Measurements from ENCODE around the gene MC5R. TPM values are rescaled to one million over a fixed set of nuclear protein-coding genes. Genes with fewer than 3 reads are reported as not detected.

Gene MC5R
- total RNA-seq, result not detected in 2 replicates

GRCh38 chr18:13823707-13824395 lies at the start of gene MC5R:
TSS of gene MC5R (plus strand) at chr18:13824149. CDS start at chr18:13825766, 1,617 bp downstream.
- Histone ChIP-seq H3K4me3 (ENCODE audit: low read depth, low read length) (peak within 1 kb of the TSS; percentile 26), H3K36me3 (ENCODE audit: control insufficient read depth, insufficient read depth, low read length) (no peaks in the 10 kb centered on the region), H3K27me3 (ENCODE audit: control insufficient read depth, insufficient read depth, low read length) (peaks cover 9% of the 10 kb centered on the region)
- no peak for DNase-seq (ENCODE audit: low read depth)
- TF ChIP-seq, protein P1, sequence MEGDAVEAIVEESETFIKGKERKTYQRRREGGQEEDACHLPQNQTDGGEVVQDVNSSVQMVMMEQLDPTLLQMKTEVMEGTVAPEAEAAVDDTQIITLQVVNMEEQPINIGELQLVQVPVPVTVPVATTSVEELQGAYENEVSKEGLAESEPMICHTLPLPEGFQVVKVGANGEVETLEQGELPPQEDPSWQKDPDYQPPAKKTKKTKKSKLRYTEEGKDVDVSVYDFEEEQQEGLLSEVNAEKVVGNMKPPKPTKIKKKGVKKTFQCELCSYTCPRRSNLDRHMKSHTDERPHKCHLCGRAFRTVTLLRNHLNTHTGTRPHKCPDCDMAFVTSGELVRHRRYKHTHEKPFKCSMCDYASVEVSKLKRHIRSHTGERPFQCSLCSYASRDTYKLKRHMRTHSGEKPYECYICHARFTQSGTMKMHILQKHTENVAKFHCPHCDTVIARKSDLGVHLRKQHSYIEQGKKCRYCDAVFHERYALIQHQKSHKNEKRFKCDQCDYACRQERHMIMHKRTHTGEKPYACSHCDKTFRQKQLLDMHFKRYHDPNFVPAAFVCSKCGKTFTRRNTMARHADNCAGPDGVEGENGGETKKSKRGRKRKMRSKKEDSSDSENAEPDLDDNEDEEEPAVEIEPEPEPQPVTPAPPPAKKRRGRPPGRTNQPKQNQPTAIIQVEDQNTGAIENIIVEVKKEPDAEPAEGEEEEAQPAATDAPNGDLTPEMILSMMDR (IDR thresholded peaks at IDR 0.05; ENCODE audit: insufficient read depth, low read length, poor library complexity, severe bottlenecking), result peak; percentile 62

DNA sequence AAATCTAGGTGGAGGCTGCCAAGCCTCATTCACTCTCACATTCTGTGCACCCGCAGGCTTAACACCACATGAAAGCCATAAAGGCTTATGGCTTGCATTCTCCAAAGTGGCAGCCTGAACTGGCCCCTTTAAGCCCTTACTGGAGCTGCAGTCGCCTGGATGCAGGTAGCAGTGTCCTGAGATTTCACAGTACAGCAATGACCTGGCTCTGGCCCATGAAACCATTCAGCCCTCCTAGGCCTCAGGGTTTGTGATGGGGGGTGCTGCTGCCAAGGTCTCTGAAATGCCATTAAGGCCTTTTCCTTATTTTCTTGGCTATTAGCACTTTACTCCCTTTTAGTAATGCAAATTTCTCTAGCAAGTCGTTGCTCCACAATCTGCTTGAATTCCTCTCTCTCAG lies 48.9 kb upstream of the MC5R start:
- no peaks in the 10 kb centered on the region for H3K36me3 ChIP-seq (ENCODE audit: control insufficient read depth, insufficient read depth, low read length)
- TF ChIP-seq, protein P1 (IDR thresholded peaks at IDR 0.05; ENCODE audit: insufficient read depth, low read length, poor library complexity, severe bottlenecking), result no peak
- H3K4me3 ChIP-seq (ENCODE audit: low read depth, low read length), result no peak overlapping the region
- no peaks in the 10 kb centered on the region for H3K27me3 ChIP-seq (ENCODE audit: control insufficient read depth, insufficient read depth, low read length)
- no peak for DNase-seq (ENCODE audit: low read depth)

DNA sequence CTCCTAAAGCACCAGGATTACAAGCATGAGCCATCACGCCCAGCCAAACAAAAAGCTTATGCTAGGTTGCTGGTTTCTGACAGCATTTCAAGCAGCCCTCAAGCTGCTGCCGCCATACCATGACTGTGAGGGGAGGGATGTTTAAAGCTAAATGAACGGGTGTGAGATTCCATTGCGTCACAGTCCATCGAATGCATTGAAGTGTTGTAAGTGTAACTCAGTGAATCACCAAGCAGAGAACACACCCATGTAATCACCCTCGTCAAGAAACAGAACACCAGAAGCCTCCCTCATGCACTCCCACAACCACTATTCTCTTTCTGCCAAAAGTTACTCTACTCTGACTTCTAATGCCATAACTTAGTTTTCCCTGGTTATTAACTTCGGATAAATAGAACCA lies 32.8 kb upstream of the MC5R start:
- Histone ChIP-seq H3K36me3 (ENCODE audit: control insufficient read depth, insufficient read depth, low read length) (no peaks in the 10 kb centered on the region), H3K27me3 (ENCODE audit: control insufficient read depth, insufficient read depth, low read length) (no peaks in the 10 kb centered on the region), H3K4me3 (ENCODE audit: low read depth, low read length) (no peak overlapping the region)
- TF ChIP-seq, protein P1 (IDR thresholded peaks at IDR 0.05; ENCODE audit: insufficient read depth, low read length, poor library complexity, severe bottlenecking), result no peak
- no peak for DNase-seq (ENCODE audit: low read depth)

- TF ChIP-seq, protein P1 (IDR thresholded peaks at IDR 0.05; ENCODE audit: insufficient read depth, low read length, poor library complexity, severe bottlenecking), result no peak
- H3K4me3 ChIP-seq (ENCODE audit: low read depth, low read length), result no peak overlapping the region
- no peaks in the 10 kb centered on the region for H3K27me3 ChIP-seq (ENCODE audit: control insufficient read depth, insufficient read depth, low read length)
- H3K36me3 ChIP-seq (ENCODE audit: control insufficient read depth, insufficient read depth, low read length), result no peaks in the 10 kb centered on the region
- no peak for DNase-seq (ENCODE audit: low read depth)
These were observed 30.1 kb upstream of the MC5R start for GRCh38 chr18:13793819-13794218.

GRCh38 chr18:13796515-13796914 lies 27.4 kb upstream of the MC5R start:
- TF ChIP-seq, protein P1 (IDR thresholded peaks at IDR 0.05; ENCODE audit: insufficient read depth, low read length, poor library complexity, severe bottlenecking), result no peak
- no peaks in the 10 kb centered on the region for H3K36me3 ChIP-seq (ENCODE audit: control insufficient read depth, insufficient read depth, low read length)
- no peak for DNase-seq (ENCODE audit: low read depth)
- H3K27me3 ChIP-seq (ENCODE audit: control insufficient read depth, insufficient read depth, low read length), result no peaks in the 10 kb centered on the region
- H3K4me3 ChIP-seq (ENCODE audit: low read depth, low read length), result no peak overlapping the region

GRCh38 chr18:13797157-13797611 lies 26.8 kb upstream of the MC5R start:
- no peaks in the 10 kb centered on the region for H3K36me3 ChIP-seq (ENCODE audit: control insufficient read depth, insufficient read depth, low read length)
- peak; percentile 53 for DNase-seq (ENCODE audit: low read depth)
- H3K4me3 ChIP-seq (ENCODE audit: low read depth, low read length), result no peak overlapping the region
- H3K27me3 ChIP-seq (ENCODE audit: control insufficient read depth, insufficient read depth, low read length), result no peaks in the 10 kb centered on the region
- TF ChIP-seq, protein P1 (IDR thresholded peaks at IDR 0.05; ENCODE audit: insufficient read depth, low read length, poor library complexity, severe bottlenecking), result no peak
